Islet precursor cell (in vitro differentiated cells): ENCODE measurements around the gene SASH1.

Experiments
- DNase-seq: peaks from one replicate; pipeline ENCODE4 v3.0.0-alpha.2; 2018

SASH1 gene

DNA sequence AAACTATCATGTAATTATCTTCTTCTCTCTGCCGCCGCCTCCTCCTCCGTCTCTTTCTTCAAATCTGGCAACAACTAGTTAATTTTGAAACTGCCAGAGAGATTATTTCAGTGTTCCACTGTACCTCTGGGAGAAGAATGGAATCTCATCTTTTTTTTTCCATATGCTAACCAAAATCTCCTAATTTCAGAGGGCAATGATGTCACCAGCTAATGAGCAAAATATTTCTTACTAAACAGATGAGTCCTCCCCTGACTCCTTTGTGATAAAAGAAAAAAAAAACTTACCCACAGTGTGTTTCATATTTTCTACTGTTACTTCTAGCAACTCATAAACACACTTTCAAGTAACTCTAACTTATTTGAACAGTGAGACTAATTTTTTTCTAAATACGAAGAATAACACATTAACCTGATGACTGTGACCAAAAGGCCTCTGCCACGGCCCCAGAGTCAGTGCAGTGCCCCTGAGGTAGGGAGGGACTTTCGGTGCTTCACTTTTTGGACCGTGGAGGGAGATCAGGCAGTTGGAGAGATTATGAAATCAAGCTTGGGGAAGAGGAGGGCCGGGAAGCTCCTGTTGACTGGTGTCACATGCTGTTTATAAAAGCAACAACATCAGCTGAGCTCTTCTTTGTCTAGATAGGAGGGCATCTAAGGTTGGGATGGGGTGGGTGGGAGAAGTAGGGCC is 159.6 kb downstream of the SASH1 start:
- DNase-seq = no peak

- no peak for DNase-seq
Measured at GRCh38 chr6:148502773-148503135, 160.1 kb downstream of the SASH1 start.

DNA sequence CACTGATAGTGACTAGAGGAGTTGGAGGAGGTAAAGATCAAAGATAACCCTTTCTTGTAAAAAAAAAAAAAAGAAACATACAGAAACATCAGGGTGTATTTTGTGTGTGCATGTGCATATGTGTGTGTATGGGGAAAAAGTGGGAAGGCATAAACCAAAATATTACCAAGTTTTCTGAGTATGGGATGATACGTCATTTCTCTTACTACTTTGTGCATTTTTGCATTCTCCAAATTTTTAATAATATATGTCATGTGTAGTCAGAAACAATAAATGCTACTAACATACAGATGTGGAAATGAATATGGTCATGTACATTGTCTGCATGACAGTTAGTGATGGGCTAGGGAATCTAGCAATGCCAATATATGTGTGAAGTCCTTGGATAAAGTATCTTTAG is 161.1 kb downstream of the SASH1 start:
- no peak for DNase-seq

GRCh38 chr6:148507774-148508173 is 165.1 kb downstream of the SASH1 start:
- no peak for DNase-seq

DNA sequence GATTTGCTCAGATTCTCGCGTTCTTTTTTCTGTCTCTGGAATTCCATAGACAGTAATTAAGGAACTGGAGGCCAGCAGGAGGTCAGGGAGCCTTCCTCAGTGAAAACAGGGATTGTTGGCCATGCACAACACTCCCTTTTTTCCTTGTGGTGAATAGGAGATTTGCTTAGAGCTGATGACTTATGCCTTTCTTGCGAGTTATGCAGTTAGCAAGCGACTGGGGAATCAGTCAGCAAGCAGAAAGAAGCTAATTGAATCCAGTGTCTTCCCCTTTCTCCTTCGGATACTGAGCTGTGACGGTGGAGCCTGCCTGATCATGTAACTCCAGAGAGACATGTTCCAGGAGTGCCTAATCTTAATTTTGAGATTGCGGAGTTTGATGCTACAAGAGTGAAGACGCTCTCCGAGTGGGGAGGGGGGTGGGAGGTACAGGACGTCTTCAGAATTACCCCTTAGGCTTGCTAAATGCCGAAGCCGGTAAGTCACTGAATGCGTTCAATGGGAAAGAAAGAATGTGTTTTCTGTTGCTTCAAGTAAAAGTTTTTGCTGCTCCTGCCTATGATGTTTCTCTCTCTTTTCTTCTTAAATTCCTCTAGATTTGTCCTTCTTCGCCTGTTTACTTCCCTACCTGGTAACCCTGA is 165.9 kb downstream of the SASH1 start:
- DNase-seq = peak; percentile 90

GRCh38 chr6:148509119-148509799 is 166.6 kb downstream of the SASH1 start:
- no peak for DNase-seq

GRCh38 chr6:148509800-148510581 is 167.4 kb downstream of the SASH1 start:
- DNase-seq = no peak

GRCh38 chr6:148513145-148514071 is 170.8 kb downstream of the SASH1 start:
- peak; percentile 71 for DNase-seq

DNA sequence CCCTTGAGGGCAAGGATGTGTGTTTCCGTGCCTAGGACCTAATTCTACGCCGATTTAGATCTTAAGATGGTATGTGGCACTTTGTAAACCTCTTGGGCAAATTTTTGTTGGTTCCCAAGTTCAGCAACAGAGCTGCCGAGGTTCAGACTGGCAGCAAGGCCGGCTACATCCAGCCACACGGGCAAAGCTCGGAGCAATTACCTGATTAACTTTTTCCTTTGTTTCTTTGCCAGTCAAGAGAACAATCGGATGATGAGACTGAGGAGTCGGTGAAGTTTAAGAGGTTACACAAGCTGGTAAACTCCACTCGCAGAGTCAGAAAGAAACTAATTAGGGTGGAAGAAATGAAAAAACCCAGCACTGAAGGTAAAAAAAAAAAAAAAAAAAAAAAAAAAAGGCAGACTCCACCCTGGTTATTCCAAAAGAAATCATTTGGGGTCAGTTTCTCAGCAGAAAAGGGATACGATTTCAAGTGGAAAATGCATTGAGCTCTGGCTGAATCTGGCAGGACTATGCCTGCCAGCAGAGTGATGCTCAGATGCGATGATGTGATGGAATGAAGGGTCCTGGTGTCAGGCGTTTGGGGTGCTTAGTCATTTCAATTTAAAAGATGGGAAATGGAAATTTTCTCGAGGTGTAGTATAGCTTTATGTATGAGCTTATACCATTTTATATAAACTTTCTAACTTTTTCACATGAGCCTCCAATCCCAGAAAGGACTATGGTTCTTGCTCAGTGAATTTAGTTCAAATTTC is 171.6 kb downstream of the SASH1 start:
- no peak for DNase-seq

DNA sequence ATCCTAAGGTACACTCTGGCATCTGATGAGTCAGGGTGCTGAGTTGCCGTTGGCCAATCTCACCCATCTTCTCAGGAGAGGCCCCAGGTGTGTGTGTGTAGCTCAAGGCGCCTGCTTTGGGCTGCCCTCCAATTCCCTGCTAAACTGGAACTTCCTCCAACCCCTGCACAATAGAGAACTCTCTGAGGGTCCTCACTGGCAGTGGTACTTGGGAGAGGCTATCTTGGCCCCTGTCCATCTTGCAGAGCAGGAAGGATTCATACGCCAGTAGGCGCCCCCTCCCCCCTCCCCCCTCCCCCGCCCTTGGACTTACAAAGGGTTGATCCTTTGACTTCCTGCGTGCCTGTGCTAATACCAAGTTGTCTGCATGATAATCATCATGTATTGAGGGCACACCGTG is 173.6 kb downstream of the SASH1 start:
- peak; percentile 26 for DNase-seq

GRCh38 chr6:148516617-148517016 is 174.0 kb downstream of the SASH1 start:
- peak; percentile 43 for DNase-seq

GRCh38 chr6:148517470-148517869 is 174.8 kb downstream of the SASH1 start:
- DNase-seq = no peak

- DNase-seq = no peak
Measured at GRCh38 chr6:148518511-148519156, 176.0 kb downstream of the SASH1 start.

GRCh38 chr6:148520109-148520841 is 177.6 kb downstream of the SASH1 start:
- DNase-seq = no peak

DNA sequence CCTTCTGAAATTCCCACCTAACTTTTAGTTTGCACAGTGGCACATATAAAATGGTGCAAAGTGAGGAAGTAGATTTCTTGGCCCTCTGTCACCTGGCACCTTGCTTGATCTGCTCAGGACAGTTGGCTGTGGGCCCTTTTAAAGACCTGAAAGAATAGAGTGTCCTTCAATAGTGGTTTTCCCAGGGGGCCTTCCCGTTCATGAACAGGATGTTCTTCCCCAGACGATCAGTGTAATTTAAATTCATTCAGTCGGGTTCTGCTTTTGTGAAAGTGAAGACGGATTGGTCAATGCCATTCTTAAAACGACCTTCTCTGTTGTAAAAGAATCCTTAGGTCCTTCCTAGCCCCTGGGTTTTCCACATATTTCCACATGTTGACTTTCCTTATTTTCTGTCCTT is 178.5 kb downstream of the SASH1 start:
- no peak for DNase-seq

- DNase-seq = no peak
Measured at GRCh38 chr6:148521586-148521985, 178.9 kb downstream of the SASH1 start.

DNA sequence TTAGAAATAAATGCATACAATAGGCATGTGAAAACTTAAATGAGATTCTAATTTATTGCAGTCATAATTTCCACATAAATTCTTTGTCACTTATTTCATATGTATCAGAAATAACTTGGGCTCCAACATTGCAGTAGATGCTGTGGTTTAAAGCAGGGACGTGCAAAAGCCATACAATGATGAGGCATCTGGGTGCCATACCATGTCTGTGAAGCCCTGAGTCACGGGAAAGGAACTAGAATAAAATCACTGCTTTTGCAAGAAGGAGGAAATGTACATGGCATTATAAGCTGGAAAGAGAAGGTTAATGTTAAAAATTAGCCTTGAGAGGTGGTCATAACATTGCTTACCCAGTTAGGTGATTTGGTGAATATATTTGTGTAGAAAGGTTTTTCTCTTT is 180.4 kb downstream of the SASH1 start:
- DNase-seq = no peak

DNA sequence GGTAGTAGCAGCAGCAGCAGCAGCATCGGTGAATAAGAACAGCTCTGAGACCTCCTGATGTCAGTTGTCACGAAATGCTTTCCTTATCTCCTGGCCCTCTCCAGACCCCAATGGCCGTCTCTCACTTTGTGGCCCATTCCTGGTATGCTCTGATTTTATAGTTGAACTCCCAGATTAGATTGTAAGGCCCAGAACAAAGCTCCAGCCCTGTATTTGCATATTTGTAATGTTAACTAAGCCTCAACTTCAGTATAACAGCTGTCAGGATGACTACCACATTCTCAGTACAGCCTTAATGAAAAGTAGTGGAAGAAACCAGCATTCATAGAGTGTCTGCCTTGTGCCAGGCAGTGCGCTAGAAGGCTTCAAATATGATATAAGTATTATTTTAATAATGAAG is 180.9 kb downstream of the SASH1 start:
- no peak for DNase-seq

DNA sequence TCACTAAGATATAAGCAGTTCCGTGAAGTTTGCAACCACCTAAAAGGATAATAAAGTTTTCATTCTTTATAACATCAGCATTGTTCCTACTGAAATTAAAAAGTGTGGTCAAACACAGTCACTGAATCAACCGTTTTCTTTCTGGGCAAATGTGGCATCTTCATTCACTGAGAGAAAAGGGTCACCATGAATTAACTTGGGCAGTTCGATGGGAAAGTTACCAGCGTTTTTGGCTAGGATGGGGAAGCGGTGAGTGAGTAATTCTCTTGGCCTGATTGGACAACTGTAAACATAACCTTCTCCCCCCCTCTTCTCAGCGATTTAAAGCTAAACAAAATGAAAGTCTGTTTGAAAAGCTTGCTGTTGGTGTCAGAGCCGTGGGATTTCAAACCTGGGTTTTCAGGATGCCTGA is 181.8 kb downstream of the SASH1 start:
- no peak for DNase-seq

DNA sequence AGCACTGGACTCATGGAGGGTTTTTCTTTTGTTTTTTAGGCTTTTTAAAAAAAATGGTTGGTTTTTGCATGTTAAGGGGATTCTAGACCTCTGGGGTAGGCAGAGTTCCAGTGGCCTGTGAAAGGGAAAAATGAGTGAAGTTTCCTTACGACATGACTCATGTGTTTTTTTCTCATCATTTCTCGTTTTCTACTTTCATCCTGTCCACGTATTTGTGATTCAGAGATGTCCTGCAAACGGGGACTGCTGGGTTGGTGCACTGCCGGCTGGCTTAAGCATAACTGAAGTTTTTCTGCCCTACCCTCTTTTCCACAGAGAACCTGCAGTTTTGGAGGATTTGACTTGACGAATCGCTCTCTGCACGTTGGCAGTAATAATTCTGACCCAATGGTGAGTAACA is 182.3 kb downstream of the SASH1 start:
- no peak for DNase-seq
